Keratinocyte (primary cell): ENCODE measurements around the gene FRMD6. TPM values are rescaled to one million over a fixed set of nuclear protein-coding genes. Genes with fewer than 3 reads are reported as not detected.
A peak's percentile ranks its signal among the peaks of the same experiment; 100 is the strongest.

ENCODE experiments used
- DNase-seq: peaks from one replicate; pipeline ENCODE4 v3.0.0-alpha.2; 2011; ENCODE audit warnings: low read depth, missing footprints, low spot score
- FAIRE-seq: peaks from 2 replicates; lab custom pipeline; 2011; peaks lifted over from hg19 to GRCh38; lab: Jason Lieb, UNC
- H2AFZ ChIP-seq: 2 replicates; pipeline ENCODE4 v1.6.0; 2012; ENCODE audit warnings: low read length, control low read depth, inconsistent platforms; ENCODE audit not compliant: control insufficient read depth
- H3K27ac ChIP-seq: 2 replicates; pipeline ENCODE4 v1.5.1; 2011; ENCODE audit warnings: low read length; ENCODE audit not compliant: control insufficient read depth, insufficient read depth
- H3K27me3 ChIP-seq: 3 replicates; pipeline ENCODE4 v1.6.0; 2011; ENCODE audit warnings: low read length; ENCODE audit not compliant: control insufficient read depth, insufficient read depth; ENCODE audit errors: extremely low read depth
- H3K36me3 ChIP-seq, 2 experiments: 2 replicates in 1 of 2; 3 replicates in 1 of 2; pipeline ENCODE4 v1.5.1; 2011; ENCODE audit warnings: low read length in 2 of 2, mild to moderate bottlenecking in 1 of 2; ENCODE audit not compliant: control insufficient read depth in 2 of 2, insufficient read depth in 2 of 2; ENCODE audit errors: extremely low read depth in 1 of 2
- H3K4me1 ChIP-seq: 3 replicates; pipeline ENCODE4 v1.5.1; 2011; ENCODE audit warnings: low read length; ENCODE audit not compliant: control insufficient read depth, insufficient read depth; ENCODE audit errors: extremely low read depth
- H3K4me2 ChIP-seq: 3 replicates; pipeline ENCODE4 v1.6.0; 2011; ENCODE audit warnings: low read depth, low read length; ENCODE audit not compliant: control insufficient read depth, insufficient read depth; ENCODE audit errors: extremely low read depth
- H3K4me3 ChIP-seq, 3 experiments: fragments of 200-600 bp in 1 of 3; sonication (generic) in 1 of 3; 2 replicates in 2 of 3; 3 replicates in 1 of 3; pipeline ENCODE4 v1.5.1; 2011 to 2016; ENCODE audit warnings: low read length in 3 of 3, mild to moderate bottlenecking in 3 of 3, control low read depth in 2 of 3, inconsistent platforms in 1 of 3, low read depth in 1 of 3, mixed read lengths in 1 of 3, mixed run types in 1 of 3, moderate library complexity in 1 of 3; ENCODE audit not compliant: control insufficient read depth in 2 of 3, insufficient read depth in 2 of 3; ENCODE audit errors: extremely low read depth in 1 of 3
- H3K79me2 ChIP-seq: 2 replicates; pipeline ENCODE4 v1.6.0; 2012; ENCODE audit warnings: low read length; ENCODE audit not compliant: control insufficient read depth, insufficient read depth
- H3K9ac ChIP-seq: 3 replicates; pipeline ENCODE4 v1.6.0; 2011; ENCODE audit warnings: low read length; ENCODE audit not compliant: control insufficient read depth, insufficient read depth; ENCODE audit errors: extremely low read depth
- H3K9me1 ChIP-seq: 3 replicates; pipeline ENCODE4 v1.6.0; 2011; ENCODE audit warnings: low read length; ENCODE audit not compliant: control insufficient read depth, insufficient read depth; ENCODE audit errors: extremely low read depth
- H3K9me3 ChIP-seq: 2 replicates; pipeline ENCODE4 v1.5.1; 2012; ENCODE audit warnings: low read depth, low read length; ENCODE audit not compliant: control insufficient read depth
- H4K20me1 ChIP-seq: 3 replicates; pipeline ENCODE4 v1.6.0; 2011; ENCODE audit warnings: low read length; ENCODE audit not compliant: control insufficient read depth, insufficient read depth; ENCODE audit errors: extremely low read depth
- EZH2 ChIP-seq: IDR thresholded peaks from one replicate; pipeline ENCODE4 v1.6.1; 2012; ENCODE audit warnings: inconsistent platforms, mild to moderate bottlenecking, low read length, moderate library complexity
- dilution Hi-C: fragments of 300-500 bp; cut with MboI; formaldehyde crosslinking; loops from one replicate; pipeline ENCODE4 v1.7.0; 2020; ENCODE audit warnings: low sequenced_read_pairs; ENCODE audit not compliant: extremely low pct_ligation_motif_present
- polyA plus RNA-seq, 5 experiments: library from polyadenylated mRNA; depleted of rRNA in 3 of 5; stranded (reverse) in 3 of 5; stranded (forward) in 1 of 5; unstranded in 1 of 5; fragments of >200 nt; gene quantifications; 1 replicate in 1 of 5; 2 replicates in 3 of 5; 3 replicates in 1 of 5; pipeline versions ENCODE4 v1.2.1 to v1.2.3, GENCODE V29; 2011 to 2012; ENCODE audit warnings: missing spikeins in 2 of 5, low read depth in 1 of 5, low replicate concordance in 1 of 5
- TF ChIP-seq, protein P1 (sequence below), 3 experiments: IDR thresholded peaks in 1 of 3; conservative IDR thresholded peaks in 1 of 3; optimal IDR thresholded peaks in 1 of 3; 2 replicates in 2 of 3; 3 replicates in 1 of 3; pipeline versions ENCODE3 to v1.5.1; 2011; ENCODE audit warnings: low read length in 3 of 3, mild to moderate bottlenecking in 3 of 3, moderate library complexity in 2 of 3, control low read depth in 1 of 3, inconsistent platforms in 1 of 3; ENCODE audit not compliant: insufficient read depth in 2 of 3; ENCODE audit errors: extremely low read depth in 1 of 3

Gene FRMD6
- polyA plus RNA-seq, 1 donor (not counting 4 experiments of a cell fraction or from before 2014, with no cell fraction given), result 120 TPM

DNA sequence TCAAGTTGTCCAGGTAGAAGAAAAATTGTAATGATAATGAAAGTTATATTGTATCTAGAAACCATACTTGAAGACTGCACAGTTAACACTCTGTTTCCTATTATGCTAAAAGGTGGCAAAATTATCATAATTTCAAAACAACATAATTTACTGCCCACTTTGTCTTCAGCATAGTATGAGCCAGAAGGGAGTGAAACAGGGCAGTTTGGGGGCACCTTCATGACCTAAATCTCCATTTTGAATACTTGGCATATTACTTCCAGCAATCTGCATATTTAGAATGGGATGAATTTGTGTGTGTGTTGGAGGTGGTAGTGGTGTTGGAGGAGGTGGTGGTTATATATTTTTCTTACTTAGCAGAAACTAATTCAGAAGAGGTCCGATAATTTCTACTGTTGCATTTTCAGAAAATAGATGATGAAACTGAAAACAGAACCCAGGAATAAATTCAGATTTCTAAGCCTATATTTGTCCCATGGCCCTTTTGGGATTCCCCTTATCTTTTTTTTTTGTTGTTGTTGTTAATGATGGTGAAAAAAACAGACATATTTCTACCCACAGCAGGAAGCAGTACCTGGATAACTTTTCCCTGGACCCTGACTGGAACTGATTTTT, 26.6 kb upstream of the FRMD6 start:
- no peaks in the 10 kb centered on the region for H3K9me1 ChIP-seq
- peaks cover 2% of the 10 kb centered on the region for H4K20me1 ChIP-seq

DNA sequence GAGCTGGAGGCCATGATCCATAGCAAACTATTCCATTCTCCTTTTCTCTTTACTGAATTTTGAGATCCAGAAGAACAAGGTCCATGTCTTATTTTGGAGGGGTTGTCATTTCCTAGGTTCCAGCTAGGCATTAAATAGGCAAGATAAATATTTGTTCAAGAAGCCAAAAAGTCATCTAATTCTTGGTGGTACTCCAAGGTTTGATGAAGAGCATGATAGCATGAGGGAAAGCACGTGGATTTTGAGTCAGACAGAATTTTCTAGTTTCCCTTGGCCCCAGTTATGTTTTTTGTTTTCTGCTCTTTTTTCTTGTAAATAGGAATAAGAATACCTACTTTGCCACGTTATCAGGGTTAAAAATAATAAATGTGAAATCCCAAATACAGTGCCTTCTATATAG, 25.5 kb upstream of the FRMD6 start:
- no peak overlapping the region for H3K4me3 ChIP-seq
- no peaks in the 10 kb centered on the region for H4K20me1 ChIP-seq
- H2AFZ ChIP-seq, result no peak overlapping the region
- dilution Hi-C loops, result no loop called here
- peaks cover 48% of the 10 kb centered on the region for H3K79me2 ChIP-seq
- TF ChIP-seq EZH2, result no peak
- TF ChIP-seq, protein P1, sequence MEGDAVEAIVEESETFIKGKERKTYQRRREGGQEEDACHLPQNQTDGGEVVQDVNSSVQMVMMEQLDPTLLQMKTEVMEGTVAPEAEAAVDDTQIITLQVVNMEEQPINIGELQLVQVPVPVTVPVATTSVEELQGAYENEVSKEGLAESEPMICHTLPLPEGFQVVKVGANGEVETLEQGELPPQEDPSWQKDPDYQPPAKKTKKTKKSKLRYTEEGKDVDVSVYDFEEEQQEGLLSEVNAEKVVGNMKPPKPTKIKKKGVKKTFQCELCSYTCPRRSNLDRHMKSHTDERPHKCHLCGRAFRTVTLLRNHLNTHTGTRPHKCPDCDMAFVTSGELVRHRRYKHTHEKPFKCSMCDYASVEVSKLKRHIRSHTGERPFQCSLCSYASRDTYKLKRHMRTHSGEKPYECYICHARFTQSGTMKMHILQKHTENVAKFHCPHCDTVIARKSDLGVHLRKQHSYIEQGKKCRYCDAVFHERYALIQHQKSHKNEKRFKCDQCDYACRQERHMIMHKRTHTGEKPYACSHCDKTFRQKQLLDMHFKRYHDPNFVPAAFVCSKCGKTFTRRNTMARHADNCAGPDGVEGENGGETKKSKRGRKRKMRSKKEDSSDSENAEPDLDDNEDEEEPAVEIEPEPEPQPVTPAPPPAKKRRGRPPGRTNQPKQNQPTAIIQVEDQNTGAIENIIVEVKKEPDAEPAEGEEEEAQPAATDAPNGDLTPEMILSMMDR (optimal IDR thresholded peaks at IDR 0.05 in 1 of 3, IDR thresholded peaks at IDR 0.05 in 1 of 3, conservative IDR thresholded peaks at IDR 0.05 in 1 of 3; ENCODE audit: extremely low read depth in 1 of 3, insufficient read depth in 2 of 3, low read length in 3 of 3), result no peak
- H3K4me2 ChIP-seq, result no peak overlapping the region
- peaks cover 16 to 17% of the 10 kb centered on the region in 2 experiments for H3K36me3 ChIP-seq
- no peaks in the 10 kb centered on the region for H3K9me3 ChIP-seq
- H3K9ac ChIP-seq, result no peak overlapping the region
- FAIRE-seq (peak; percentile 32), DNase-seq (no peak)
- no peak overlapping the region for H3K27ac ChIP-seq
- no peaks in the 10 kb centered on the region for H3K27me3 ChIP-seq
- H3K9me1 ChIP-seq, result no peaks in the 10 kb centered on the region
- H3K4me1 ChIP-seq, result peaks cover 2% of the 10 kb centered on the region

More for the DNA sequence above, 26.6 kb upstream of the FRMD6 start:
- FAIRE-seq (no peak), DNase-seq (no peak)
- Histone ChIP-seq H3K4me1 (peaks cover 2% of the 10 kb centered on the region), H3K4me2 (no peak overlapping the region), H3K4me3 (no peak overlapping the region), H3K9ac (no peak overlapping the region), H3K79me2 (peaks cover 56% of the 10 kb centered on the region), H3K9me3 (no peaks in the 10 kb centered on the region), H3K27ac (no peak overlapping the region), H2AFZ (no peak overlapping the region), H3K36me3 (peaks cover 21 to 24% of the 10 kb centered on the region in 2 experiments), H3K27me3 (no peaks in the 10 kb centered on the region)
- dilution Hi-C loops, result no loop called here
- no peak for TF ChIP-seq EZH2

DNA sequence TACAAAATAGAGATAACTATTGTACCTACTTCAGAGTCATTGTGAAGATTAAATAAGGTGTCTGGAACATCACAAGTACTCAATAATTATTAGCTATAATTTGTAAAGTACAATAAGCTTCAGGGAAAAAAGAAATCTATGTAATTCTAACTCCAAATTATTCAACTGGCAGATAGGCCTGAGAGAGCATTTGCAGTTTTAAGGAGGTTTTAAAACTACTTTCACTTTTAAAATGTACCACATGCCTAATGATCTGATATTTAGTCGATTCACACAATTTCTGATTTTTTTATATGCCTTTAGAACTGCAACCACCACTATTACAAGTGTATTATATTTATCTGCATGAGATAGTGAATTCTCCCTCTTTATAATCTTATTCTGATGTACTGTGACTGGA, 24.9 kb upstream of the FRMD6 start:
- H3K27ac ChIP-seq, result no peak overlapping the region
- H3K36me3 ChIP-seq, result peaks cover 12 to 13% of the 10 kb centered on the region in 2 experiments
- no peak overlapping the region for H2AFZ ChIP-seq
- FAIRE-seq (no peak), DNase-seq (no peak)
- no peak for TF ChIP-seq EZH2
- TF ChIP-seq, protein P1 (optimal IDR thresholded peaks at IDR 0.05 in 1 of 3, IDR thresholded peaks at IDR 0.05 in 1 of 3, conservative IDR thresholded peaks at IDR 0.05 in 1 of 3; ENCODE audit: extremely low read depth in 1 of 3, insufficient read depth in 2 of 3, low read length in 3 of 3), result no peak
- H3K9ac ChIP-seq, result no peak overlapping the region
- H4K20me1 ChIP-seq, result no peaks in the 10 kb centered on the region
- peaks cover 2% of the 10 kb centered on the region for H3K4me1 ChIP-seq
- dilution Hi-C loops, result no loop called here
- no peak overlapping the region for H3K4me2 ChIP-seq
- H3K9me1 ChIP-seq, result no peaks in the 10 kb centered on the region
- no peaks in the 10 kb centered on the region for H3K9me3 ChIP-seq
- H3K4me3 ChIP-seq, result no peak overlapping the region
- H3K27me3 ChIP-seq, result no peaks in the 10 kb centered on the region
- H3K79me2 ChIP-seq, result peaks cover 43% of the 10 kb centered on the region
